Measurements from ENCODE around the gene GRID1.

Gene GRID1

DNA sequence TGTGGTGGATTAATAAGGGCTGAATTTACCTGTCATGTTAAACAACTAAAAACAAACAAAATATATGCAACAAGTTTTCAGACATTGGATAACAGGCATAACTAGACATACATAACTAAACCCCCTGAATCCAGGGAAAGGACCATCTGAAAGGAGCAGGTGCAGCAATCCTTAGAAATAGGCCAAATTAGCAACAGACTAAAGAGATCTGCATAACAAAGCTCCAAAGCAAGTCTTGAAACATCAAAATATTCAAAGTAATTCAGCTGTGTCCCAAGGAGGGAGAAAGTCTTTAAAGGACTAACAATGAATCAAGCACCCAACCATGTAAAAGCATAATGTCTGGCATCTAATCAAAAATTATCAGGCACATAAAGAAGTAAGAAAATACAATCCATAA lies 475.1 kb downstream of the GRID1 start:
- TF ChIP-seq, protein P1, sequence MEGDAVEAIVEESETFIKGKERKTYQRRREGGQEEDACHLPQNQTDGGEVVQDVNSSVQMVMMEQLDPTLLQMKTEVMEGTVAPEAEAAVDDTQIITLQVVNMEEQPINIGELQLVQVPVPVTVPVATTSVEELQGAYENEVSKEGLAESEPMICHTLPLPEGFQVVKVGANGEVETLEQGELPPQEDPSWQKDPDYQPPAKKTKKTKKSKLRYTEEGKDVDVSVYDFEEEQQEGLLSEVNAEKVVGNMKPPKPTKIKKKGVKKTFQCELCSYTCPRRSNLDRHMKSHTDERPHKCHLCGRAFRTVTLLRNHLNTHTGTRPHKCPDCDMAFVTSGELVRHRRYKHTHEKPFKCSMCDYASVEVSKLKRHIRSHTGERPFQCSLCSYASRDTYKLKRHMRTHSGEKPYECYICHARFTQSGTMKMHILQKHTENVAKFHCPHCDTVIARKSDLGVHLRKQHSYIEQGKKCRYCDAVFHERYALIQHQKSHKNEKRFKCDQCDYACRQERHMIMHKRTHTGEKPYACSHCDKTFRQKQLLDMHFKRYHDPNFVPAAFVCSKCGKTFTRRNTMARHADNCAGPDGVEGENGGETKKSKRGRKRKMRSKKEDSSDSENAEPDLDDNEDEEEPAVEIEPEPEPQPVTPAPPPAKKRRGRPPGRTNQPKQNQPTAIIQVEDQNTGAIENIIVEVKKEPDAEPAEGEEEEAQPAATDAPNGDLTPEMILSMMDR (IDR thresholded peaks at IDR 0.05; ENCODE audit: insufficient read depth, missing control alignments), result no peak
- FAIRE-seq, result no peak
- no peak for DNase-seq (ENCODE audit: insufficient read length, low spot score)

DNA sequence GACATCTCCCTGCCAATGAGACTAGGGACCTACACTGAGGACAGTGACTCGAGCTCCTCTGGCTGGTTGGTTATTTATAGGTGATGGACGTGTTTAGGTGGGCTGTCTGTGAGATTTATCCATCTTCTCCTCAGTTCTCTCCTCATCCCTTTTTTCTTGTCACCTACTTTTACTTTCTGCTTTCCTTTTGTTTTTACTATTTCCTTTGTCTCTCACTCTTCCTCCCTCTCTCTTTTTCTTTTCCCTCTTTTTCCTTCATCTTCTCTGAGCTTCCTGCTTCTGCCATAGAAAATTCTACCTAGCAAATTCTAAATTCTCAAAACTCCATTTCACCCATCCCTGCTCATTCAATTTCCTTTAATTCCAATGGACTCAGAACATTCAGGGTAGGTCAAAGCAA lies 478.0 kb downstream of the GRID1 start:
- DNase-seq (ENCODE audit: insufficient read length, low spot score), result no peak
- FAIRE-seq, result no peak
- TF ChIP-seq, protein P1 (IDR thresholded peaks at IDR 0.05; ENCODE audit: insufficient read depth, missing control alignments), result no peak

DNA sequence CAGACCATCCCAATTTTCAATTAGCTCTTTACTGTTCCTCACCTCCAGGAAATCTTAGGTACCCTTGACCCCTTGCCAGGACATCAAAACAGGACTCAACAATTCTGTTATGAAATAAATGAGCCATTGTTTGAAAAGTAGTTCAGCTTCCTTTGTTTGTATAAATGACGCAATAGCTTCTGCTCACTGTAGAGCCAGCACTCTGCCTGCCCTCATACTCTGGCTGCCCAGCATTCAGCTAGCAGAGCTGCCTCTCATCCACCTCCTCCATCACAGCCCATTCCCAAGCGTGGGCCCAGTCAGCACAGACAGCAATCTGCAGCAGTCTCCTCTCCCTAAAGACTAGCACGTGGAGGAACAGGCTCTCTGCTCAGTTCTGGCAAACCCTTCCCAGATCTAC lies 478.6 kb downstream of the GRID1 start:
- TF ChIP-seq, protein P1 (IDR thresholded peaks at IDR 0.05; ENCODE audit: insufficient read depth, missing control alignments), result no peak
- DNase-seq (ENCODE audit: insufficient read length, low spot score), result no peak
- no peak for FAIRE-seq

DNA sequence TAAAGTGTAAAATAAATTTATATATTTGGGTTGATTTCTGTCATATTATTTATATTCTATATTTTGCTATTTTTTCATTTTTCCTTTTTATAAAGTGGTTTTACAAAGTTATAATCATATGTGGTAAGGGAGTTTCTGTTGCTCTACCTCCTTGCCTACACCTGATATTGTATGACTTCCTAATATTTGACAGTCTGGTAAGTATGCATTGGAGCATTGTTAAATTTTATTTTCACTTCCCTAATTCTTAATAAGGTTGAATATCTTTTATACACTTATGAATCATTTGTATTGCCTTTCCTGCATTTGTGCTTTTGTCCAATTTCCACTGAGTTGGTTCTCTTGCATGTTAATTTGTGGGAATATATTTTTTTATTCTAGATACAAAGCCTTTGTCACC lies 492.4 kb downstream of the GRID1 start:
- TF ChIP-seq, protein P1 (IDR thresholded peaks at IDR 0.05; ENCODE audit: insufficient read depth, missing control alignments), result no peak
- DNase-seq (ENCODE audit: insufficient read length, low spot score) (no peak), FAIRE-seq (no peak)

DNA sequence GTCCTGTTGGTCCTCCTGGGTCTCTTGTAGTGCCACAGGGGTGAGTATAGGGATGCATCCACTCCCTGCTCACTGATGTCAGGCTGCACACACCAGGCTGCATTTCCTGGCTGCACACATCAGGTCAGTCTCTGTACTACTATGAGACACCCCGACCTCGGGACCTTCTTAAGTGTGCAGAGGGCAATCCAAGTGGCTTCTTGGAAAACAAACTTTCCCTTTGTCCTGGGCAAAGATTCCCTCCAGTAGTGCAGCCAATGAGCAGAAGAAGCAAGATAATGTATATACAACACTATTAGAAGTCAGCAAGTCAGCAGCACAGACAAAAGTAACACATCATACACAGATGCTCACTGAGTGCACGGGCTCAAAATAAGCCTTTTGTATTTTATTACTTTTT lies 493.5 kb downstream of the GRID1 start:
- FAIRE-seq, result no peak
- TF ChIP-seq, protein P1 (IDR thresholded peaks at IDR 0.05; ENCODE audit: insufficient read depth, missing control alignments), result no peak
- no peak for DNase-seq (ENCODE audit: insufficient read length, low spot score)

DNA sequence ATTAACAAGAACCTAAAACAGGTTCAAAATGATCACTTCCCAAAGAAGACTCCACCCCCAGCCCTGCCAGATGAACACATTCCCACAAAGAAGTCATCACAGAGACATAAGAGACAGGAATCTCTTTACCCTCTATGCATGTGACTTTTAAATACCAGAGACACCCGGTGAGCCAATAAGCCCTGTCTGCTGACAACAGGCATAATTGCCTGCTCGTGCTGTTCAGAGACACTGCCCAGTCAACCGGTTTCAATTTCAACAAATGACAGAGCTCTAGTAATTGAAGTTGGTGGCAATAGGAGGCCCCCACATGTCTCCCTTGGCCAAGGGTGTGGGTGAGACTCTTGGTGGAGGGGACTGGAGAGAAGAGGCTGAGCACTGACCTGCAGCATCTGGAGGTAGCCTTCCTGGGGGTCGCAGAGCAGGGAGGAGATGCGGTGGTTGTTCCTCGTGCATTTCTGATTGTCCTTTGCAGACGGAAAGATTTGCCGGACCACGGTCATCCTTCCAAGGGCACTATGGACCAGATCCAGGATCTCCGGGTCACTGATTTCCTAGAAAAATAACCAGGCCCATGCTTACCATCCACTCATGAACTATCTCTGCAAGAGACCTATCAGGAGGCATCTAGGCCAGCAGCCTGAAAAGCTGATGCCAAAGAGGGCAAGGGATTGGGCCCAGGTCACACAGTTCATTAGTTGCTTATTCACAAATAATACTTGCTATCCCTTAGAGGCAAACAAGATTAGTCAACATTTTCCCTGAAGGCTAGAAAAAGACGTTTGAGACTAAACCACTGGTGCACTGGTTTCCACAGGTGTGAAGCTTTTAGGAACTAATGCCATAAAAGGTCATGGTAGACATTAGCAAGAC lies 497.7 kb downstream of the GRID1 start:
- no peak for DNase-seq (ENCODE audit: insufficient read length, low spot score)
- no peak for FAIRE-seq
- TF ChIP-seq, protein P1 (IDR thresholded peaks at IDR 0.05; ENCODE audit: insufficient read depth, missing control alignments), result no peak

DNA sequence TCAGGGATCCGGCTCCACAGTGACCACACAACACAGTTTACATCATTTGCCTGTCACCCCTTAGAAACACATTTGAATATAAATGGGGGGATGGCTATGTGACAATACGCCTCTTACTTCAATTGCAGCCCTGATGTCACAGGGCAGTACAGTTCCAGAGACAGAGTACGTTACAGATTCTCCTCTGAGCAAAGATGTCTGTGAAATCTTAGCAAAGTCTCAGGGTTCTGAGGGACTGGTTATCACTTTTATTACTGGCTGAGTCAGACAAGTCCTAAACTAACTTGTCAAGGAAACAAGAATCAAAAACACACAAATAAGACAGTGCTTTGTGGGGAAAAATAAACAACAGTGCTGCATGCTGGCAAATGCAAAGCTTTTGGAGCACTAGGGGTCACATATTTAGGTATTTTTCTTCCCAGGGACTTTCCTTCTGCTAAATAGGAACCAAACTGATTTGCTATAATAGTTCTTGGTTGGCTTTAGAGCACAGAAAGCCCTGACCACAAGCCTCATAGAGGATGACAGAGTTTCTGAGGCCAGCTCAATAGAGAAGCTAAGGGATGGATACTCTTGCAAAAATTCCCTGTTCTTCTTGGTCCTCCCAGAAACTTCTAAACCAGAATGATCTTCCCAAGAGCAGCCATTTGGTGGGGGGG lies 501.6 kb downstream of the GRID1 start:
- FAIRE-seq (no peak), DNase-seq (ENCODE audit: insufficient read length, low spot score) (no peak)
- TF ChIP-seq, protein P1 (IDR thresholded peaks at IDR 0.05; ENCODE audit: insufficient read depth, missing control alignments), result no peak
